Thyroid gland (tissue), 4 donors: Measurements from ENCODE around the gene TBC1D5.

Experiments used
- CTCF ChIP-seq, 6 experiments: fragments of 200-600 bp in 3 of 6; fragments of 450-650 bp in 3 of 6; sonication (generic) in 3 of 6; IDR thresholded peaks; one replicate each; pipeline ENCODE4 v1.5.1; 2016 to 2019; ENCODE audit warnings: antibody characterized with exemption in 6 of 6, mild to moderate bottlenecking in 2 of 6, inconsistent platforms in 1 of 6, moderate library complexity in 1 of 6
- POLR2A ChIP-seq, 2 donors: fragments of 450-650 bp; IDR thresholded peaks; one replicate each; pipeline ENCODE4 v1.6.1; 2017; ENCODE audit warnings: antibody characterized with exemption in 2 of 2, mild to moderate bottlenecking in 2 of 2, moderate library complexity in 1 of 2

GRCh38 chr3:17238023-17238422, 504.4 kb downstream of the TBC1D5 start:
- TF ChIP-seq CTCF (IDR thresholded peaks at IDR 0.05) = no peak
- no peak for TF ChIP-seq POLR2A (IDR thresholded peaks at IDR 0.05)
